Keratinocyte (primary cell): ENCODE measurements around the gene ATRX.

Experiments used
- EZH2 ChIP-seq: IDR thresholded peaks from one replicate; pipeline ENCODE4 v1.6.1; 2012; ENCODE audit warnings: inconsistent platforms, mild to moderate bottlenecking, low read length, moderate library complexity
- TF ChIP-seq, protein P1 (sequence below), 3 experiments: IDR thresholded peaks in 1 of 3; conservative IDR thresholded peaks in 1 of 3; optimal IDR thresholded peaks in 1 of 3; 2 replicates in 2 of 3; 3 replicates in 1 of 3; pipeline versions ENCODE3 to v1.5.1; 2011; ENCODE audit warnings: low read length in 3 of 3, mild to moderate bottlenecking in 3 of 3, moderate library complexity in 2 of 3, control low read depth in 1 of 3, inconsistent platforms in 1 of 3; ENCODE audit not compliant: insufficient read depth in 2 of 3; ENCODE audit errors: extremely low read depth in 1 of 3

DNA sequence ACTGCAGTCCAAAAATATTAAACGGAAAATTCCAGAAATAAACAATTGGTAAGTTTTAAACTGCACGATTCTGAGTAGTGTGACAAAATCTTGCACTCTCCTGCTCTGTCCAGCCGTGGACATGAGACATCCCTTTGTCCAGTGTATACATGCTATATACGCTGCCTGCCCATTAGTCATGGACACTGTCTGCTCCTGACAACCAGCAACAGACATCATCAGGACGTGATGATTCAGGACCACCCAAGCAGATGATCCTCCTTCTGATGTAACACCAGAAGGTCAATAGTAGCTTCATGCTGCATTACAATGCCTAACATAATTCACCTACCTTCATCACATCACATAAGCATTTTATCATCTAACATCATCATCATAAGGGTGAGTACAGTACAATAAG is 36.3 kb downstream of the ATRX start:
- TF ChIP-seq, protein P1, sequence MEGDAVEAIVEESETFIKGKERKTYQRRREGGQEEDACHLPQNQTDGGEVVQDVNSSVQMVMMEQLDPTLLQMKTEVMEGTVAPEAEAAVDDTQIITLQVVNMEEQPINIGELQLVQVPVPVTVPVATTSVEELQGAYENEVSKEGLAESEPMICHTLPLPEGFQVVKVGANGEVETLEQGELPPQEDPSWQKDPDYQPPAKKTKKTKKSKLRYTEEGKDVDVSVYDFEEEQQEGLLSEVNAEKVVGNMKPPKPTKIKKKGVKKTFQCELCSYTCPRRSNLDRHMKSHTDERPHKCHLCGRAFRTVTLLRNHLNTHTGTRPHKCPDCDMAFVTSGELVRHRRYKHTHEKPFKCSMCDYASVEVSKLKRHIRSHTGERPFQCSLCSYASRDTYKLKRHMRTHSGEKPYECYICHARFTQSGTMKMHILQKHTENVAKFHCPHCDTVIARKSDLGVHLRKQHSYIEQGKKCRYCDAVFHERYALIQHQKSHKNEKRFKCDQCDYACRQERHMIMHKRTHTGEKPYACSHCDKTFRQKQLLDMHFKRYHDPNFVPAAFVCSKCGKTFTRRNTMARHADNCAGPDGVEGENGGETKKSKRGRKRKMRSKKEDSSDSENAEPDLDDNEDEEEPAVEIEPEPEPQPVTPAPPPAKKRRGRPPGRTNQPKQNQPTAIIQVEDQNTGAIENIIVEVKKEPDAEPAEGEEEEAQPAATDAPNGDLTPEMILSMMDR (optimal IDR thresholded peaks at IDR 0.05 in 1 of 3, IDR thresholded peaks at IDR 0.05 in 1 of 3, conservative IDR thresholded peaks at IDR 0.05 in 1 of 3; ENCODE audit: extremely low read depth in 1 of 3, insufficient read depth in 2 of 3, low read length in 3 of 3) = no peak
- TF ChIP-seq EZH2 = no peak
